ENCODE results near the gene TMTC1.

- TF ChIP-seq CTCF (conservative IDR thresholded peaks at IDR 0.05 in 1 of 2, IDR thresholded peaks at IDR 0.05 in 1 of 2; ENCODE audit: low read depth in 1 of 2, low read length in 2 of 2) = no peak
- no peak for TF ChIP-seq EZH2 (IDR thresholded peaks at IDR 0.05; ENCODE audit: low read length, missing control alignments)
These were observed 2.6 kb downstream of the TMTC1 start for GRCh38 chr12:29781188-29781587.
